OCI-LY3 (cell line): ENCODE data around the gene GIMAP4.

Experiments used
- CTCF ChIP-seq: fragments of 200-600, 300-600 bp; sonication (generic); IDR thresholded peaks from 2 replicates; pipeline ENCODE4 v1.5.1; 2014; ENCODE audit warnings: antibody characterized with exemption, low read length, low read depth
- EZH2phosphoT487 ChIP-seq: fragments of 200-600 bp; shearing (Covaris generic); IDR thresholded peaks from 2 replicates; pipeline ENCODE4 v1.6.1; 2018; ENCODE audit warnings: antibody characterized with exemption, mixed run types, low read depth

GRCh38 chr7:150610233-150610632 lies 43.0 kb downstream of the GIMAP4 start:
- TF ChIP-seq CTCF (no peak), EZH2phosphoT487 (no peak)
